Posterior cingulate gyrus (tissue), 11 donors: ENCODE results near the gene WDR27.
A peak's percentile ranks its signal among the peaks of the same experiment; 100 is the strongest.
"Not testable (repeated sequence)": the region's sequence is repeated elsewhere in the genome, so short reads cannot be mapped to it uniquely, and the experiment has no call there.

Experiments
- DNase-seq, 10 donors: peaks; one replicate each; pipeline versions ENCODE4 v3.0.0 to v3.0.0-alpha.2; 2020 to 2021; ENCODE audit warnings: mixed read lengths in 3 of 10
- intact Hi-C: fragments of 100-400 bp; cut with DNase I; formaldehyde crosslinking; loops from one replicate; pipeline ENCODE4 v1.15.1; 2023

WDR27 gene

GRCh38 chr6:169539176-169539897 lies 162.5 kb downstream of the WDR27 start:
- DNase-seq: peak in 1 of 10 donors; percentile 36
- intact Hi-C loops: no loop called here

- no peak for DNase-seq
- intact Hi-C loops: no loop called here
Observed at GRCh38 chr6:169536446-169537170, 165.2 kb downstream of the WDR27 start.

GRCh38 chr6:169534039-169534421 lies 167.8 kb downstream of the WDR27 start:
- intact Hi-C loops: no loop called here
- DNase-seq: no peak

GRCh38 chr6:169533301-169534038 lies 168.4 kb downstream of the WDR27 start:
- intact Hi-C loops: no loop called here

GRCh38 chr6:169530752-169531123 lies 171.1 kb downstream of the WDR27 start:
- intact Hi-C loops: no loop called here
- DNase-seq: no peak

More at GRCh38 chr6:169533301-169534038, 168.4 kb downstream of the WDR27 start:
- DNase-seq: no peak

GRCh38 chr6:169529931-169530751 lies 171.7 kb downstream of the WDR27 start:
- DNase-seq: peak in 1 of 10 donors; percentile 24
- intact Hi-C loops: no loop called here

GRCh38 chr6:169528755-169529154 lies 173.1 kb downstream of the WDR27 start:
- DNase-seq: peak in 1 of 10 donors; percentile 24
- intact Hi-C loops: no loop called here

GRCh38 chr6:169527306-169527705 lies 174.5 kb downstream of the WDR27 start:
- DNase-seq: no peak
- intact Hi-C loops: no loop called here

- intact Hi-C loops: no loop called here
- DNase-seq: no peak
Observed at GRCh38 chr6:169521825-169522224, 180.0 kb downstream of the WDR27 start.

- intact Hi-C loops: no loop called here
- DNase-seq: no peak
Observed at GRCh38 chr6:169520104-169520503, 181.7 kb downstream of the WDR27 start.

GRCh38 chr6:169518451-169518850 lies 183.4 kb downstream of the WDR27 start:
- intact Hi-C loops: no loop called here
- no peak for DNase-seq

- no peak for DNase-seq
- intact Hi-C loops: no loop called here
Observed at GRCh38 chr6:169513478-169514193, 188.2 kb downstream of the WDR27 start.

- DNase-seq, intact Hi-C loops: not testable (repeated sequence)
Observed at GRCh38 chr6:169511785-169512184, 190.0 kb downstream of the WDR27 start.

GRCh38 chr6:169510871-169511270 lies 191.0 kb downstream of the WDR27 start:
- intact Hi-C loops: no loop called here
- no peak for DNase-seq

- intact Hi-C loops: no loop called here
- no peak for DNase-seq
Observed at GRCh38 chr6:169508452-169508851, 193.4 kb downstream of the WDR27 start.

- intact Hi-C loops: no loop called here
- no peak for DNase-seq
Observed at GRCh38 chr6:169503422-169504152, 198.2 kb downstream of the WDR27 start.

GRCh38 chr6:169502445-169502844 lies 199.4 kb downstream of the WDR27 start:
- peak in 2 of 10 donors; percentile 35 to 67 for DNase-seq
- intact Hi-C loops: no loop called here

GRCh38 chr6:169501777-169502313 lies 200.0 kb downstream of the WDR27 start:
- intact Hi-C loops: no loop called here
- DNase-seq: peak in 2 of 10 donors; percentile 57 to 67

- peak in 5 of 10 donors; percentile 22 to 83 (median 32) for DNase-seq
- intact Hi-C loops: no loop called here
Observed at GRCh38 chr6:169501128-169501527, 200.7 kb downstream of the WDR27 start.
